NCI-H524 treated with DMSO at 0.1 percent for 48 hours (cell line): ENCODE data around the gene SIK1.

ENCODE experiments used
- DNase-seq: peaks from one replicate; lab custom pipeline; 2025; lab: John Stamatoyannopoulos, UW

Gene SIK1

DNA sequence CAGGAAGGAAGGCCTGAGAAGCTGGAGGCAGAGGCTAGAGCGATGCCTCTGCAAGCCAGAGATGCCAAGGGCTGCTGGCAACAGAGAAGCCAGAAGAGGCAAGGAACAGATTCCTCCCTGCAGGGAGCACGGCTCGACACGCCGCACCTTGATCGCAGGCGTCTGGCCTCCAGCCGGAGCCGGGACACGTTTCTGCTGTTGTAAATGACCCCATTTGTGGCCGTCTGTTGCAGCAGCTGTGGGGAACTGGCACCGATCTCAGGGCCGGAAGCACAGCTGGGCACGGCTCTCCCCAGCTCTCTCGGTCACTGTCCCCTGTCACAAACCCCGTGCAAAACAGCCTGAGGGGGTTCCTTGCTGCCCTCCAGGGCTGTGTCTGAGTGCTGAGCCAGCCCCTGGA is 59.6 kb downstream of the SIK1 start:
- peak; percentile 64 for DNase-seq

DNA sequence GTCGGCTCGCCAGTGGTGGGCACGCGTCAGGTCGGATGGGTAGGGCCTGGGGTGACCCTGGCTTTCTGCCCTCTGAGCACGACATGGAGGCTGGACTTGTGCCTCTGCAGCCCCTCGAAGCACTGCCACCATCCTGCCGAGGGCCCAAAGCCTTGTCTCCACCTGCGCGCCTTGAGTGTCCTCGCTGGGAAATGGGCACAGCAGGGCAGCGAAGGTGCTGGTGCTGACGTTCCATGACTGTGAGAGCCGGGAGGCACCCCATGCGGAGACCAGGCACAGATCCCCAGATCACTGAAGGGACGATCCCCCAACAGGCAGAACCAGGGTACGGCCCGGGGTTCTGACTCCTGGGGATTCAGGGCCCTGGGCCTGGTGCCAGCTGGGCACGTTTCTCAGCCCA is 60.3 kb downstream of the SIK1 start:
- DNase-seq = no peak

- DNase-seq = no peak
Observed at GRCh38 chr21:43365611-43366426, 61.1 kb downstream of the SIK1 start.

GRCh38 chr21:43364851-43365424 is 62.0 kb downstream of the SIK1 start:
- no peak for DNase-seq
